Loucy (cell line): ENCODE data around the gene SMG6.
A peak's percentile ranks its signal among the peaks of the same experiment; 100 is the strongest.

ENCODE experiments used
- H2AFZ ChIP-seq: fragments of 200-600 bp; sonication (generic); 2 replicates; pipeline ENCODE4 v1.6.0; 2016; ENCODE audit warnings: antibody characterized with exemption, mild to moderate bottlenecking, low read length, moderate library complexity
- H3F3A ChIP-seq: fragments of 200-600 bp; 2 replicates; pipeline ENCODE4 v1.6.0; 2016; ENCODE audit warnings: antibody characterized with exemption, low read depth, mild to moderate bottlenecking
- H3K27me3 ChIP-seq: fragments of 200-600 bp; sonication (generic); 2 replicates; pipeline ENCODE4 v1.6.1; 2014; ENCODE audit warnings: low read length, mild to moderate bottlenecking; ENCODE audit not compliant: insufficient read depth, poor library complexity, severe bottlenecking
- H3K36me3 ChIP-seq: fragments of 200-600 bp; sonication (generic); 2 replicates; pipeline ENCODE4 v1.6.1; 2016; ENCODE audit warnings: low read length; ENCODE audit not compliant: insufficient read depth
- H3K4me1 ChIP-seq: fragments of 200-600 bp; sonication (generic); 2 replicates; pipeline ENCODE4 v1.5.1; 2014; ENCODE audit warnings: low read length, mild to moderate bottlenecking; ENCODE audit not compliant: insufficient read depth, poor library complexity, severe bottlenecking
- H3K4me2 ChIP-seq: fragments of 200-600 bp; sonication (generic); 2 replicates; pipeline ENCODE4 v1.6.0; 2014; ENCODE audit warnings: antibody characterized with exemption, low read length, low read depth, mild to moderate bottlenecking; ENCODE audit not compliant: poor library complexity, severe bottlenecking
- H3K4me3 ChIP-seq: fragments of 200-600 bp; sonication (generic); 2 replicates; pipeline ENCODE4 v1.5.1; 2014; ENCODE audit warnings: low read length, mild to moderate bottlenecking, mixed read lengths; ENCODE audit not compliant: poor library complexity, severe bottlenecking
- H3K79me2 ChIP-seq: fragments of 200-600 bp; sonication (generic); 2 replicates; pipeline ENCODE4 v1.6.1; 2014; ENCODE audit warnings: low read length; ENCODE audit not compliant: insufficient read depth
- H3K9ac ChIP-seq: fragments of 200-600 bp; sonication (generic); 2 replicates; pipeline ENCODE4 v1.6.0; 2014; ENCODE audit warnings: mild to moderate bottlenecking, low read depth, low read length, moderate library complexity; ENCODE audit not compliant: poor library complexity, severe bottlenecking
- H3K9me2 ChIP-seq: fragments of 200-600 bp; sonication (generic); replicated peaks from 2 replicates; pipeline ENCODE4 v1.6.1; 2016; ENCODE audit warnings: low read depth, low read length, mixed read lengths
- H3K9me3 ChIP-seq: fragments of 200-600 bp; sonication (generic); 2 replicates; pipeline ENCODE4 v1.6.1; 2014; ENCODE audit warnings: mild to moderate bottlenecking, antibody characterized with exemption, low read length, low read depth; ENCODE audit not compliant: insufficient read depth
- H4K20me1 ChIP-seq: fragments of 200-600 bp; sonication (generic); 2 replicates; pipeline ENCODE4 v1.6.0; 2014; ENCODE audit warnings: antibody characterized with exemption, low read length, mild to moderate bottlenecking; ENCODE audit not compliant: insufficient read depth, poor library complexity, severe bottlenecking
- EZH2phosphoT487 ChIP-seq: fragments of 200-600 bp; IDR thresholded peaks from 2 replicates; pipeline ENCODE4 v1.6.1; 2018; ENCODE audit warnings: antibody characterized with exemption, mild to moderate bottlenecking, moderate library complexity, borderline replicate concordance
- TF ChIP-seq, protein P1 (sequence below): fragments of 200-600 bp; sonication (generic); conservative IDR thresholded peaks from 2 replicates; pipeline ENCODE4 v1.5.1; 2014; ENCODE audit warnings: mild to moderate bottlenecking, antibody characterized with exemption, low read length

The SMG6 gene

DNA sequence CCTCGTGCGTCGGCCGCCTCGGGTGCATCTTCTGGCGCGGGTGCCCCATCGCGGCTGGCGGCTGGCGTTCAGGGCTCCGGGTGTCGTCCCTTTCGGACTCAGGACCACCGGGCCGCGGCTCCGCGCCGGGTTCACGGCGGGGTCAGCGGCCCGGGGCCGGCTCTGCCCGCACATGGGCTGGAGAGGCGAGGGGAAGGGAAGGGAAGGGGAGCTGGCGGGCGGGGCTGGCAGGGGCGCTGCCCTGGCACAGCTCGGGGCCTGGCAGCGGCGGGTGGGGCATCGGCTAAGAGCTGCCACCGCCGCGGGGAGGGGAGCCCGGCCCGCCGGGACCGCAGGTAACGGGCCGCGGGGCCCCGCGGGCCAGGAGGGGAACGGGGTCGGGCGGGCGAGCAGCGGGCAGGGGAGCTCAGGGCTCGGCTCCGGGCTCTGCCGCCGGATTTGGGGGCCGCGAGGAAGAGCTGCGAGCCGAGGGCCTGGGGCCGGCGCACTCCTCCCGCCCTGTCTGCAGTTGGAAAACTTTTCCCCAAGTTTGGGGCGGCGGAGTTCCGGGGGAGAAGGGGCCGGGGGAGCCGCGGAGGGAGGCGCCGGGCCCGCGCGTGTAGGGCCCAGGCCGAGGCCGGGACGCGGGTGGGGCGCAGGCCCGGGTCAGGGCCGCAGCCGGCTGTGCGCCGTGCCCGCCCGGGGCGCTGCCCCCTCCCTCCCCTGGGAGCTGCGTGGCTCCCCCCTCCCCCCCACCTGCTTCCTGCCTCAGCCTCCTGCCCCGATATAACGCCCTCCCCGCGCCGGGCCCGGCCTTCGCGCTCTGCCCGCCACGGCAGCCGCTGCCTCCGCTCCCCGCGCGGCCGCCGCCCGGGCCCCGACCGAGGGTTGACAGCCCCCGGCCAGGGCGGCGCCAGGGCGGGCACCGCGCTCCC is 248.0 kb downstream of the SMG6 start:
- Histone ChIP-seq H3K4me3 (peak overlapping the region; percentile 79), H3K9me3 (no peaks in the 10 kb centered on the region), H2AFZ (no peak overlapping the region), H3K4me2 (peak overlapping the region; percentile 87), H4K20me1 (peaks cover 6% of the 10 kb centered on the region), H3K79me2 (no peaks in the 10 kb centered on the region), H3K9me2 (no peaks in the 10 kb centered on the region), H3K4me1 (peaks cover 15% of the 10 kb centered on the region), H3K36me3 (peaks cover 6% of the 10 kb centered on the region; the same call in 1 of the 2 replicates), H3K27me3 (no peaks in the 10 kb centered on the region), H3F3A (no peaks in the 10 kb centered on the region), H3K9ac (no peak overlapping the region)
- TF ChIP-seq EZH2phosphoT487 = no peak
- TF ChIP-seq, protein P1, sequence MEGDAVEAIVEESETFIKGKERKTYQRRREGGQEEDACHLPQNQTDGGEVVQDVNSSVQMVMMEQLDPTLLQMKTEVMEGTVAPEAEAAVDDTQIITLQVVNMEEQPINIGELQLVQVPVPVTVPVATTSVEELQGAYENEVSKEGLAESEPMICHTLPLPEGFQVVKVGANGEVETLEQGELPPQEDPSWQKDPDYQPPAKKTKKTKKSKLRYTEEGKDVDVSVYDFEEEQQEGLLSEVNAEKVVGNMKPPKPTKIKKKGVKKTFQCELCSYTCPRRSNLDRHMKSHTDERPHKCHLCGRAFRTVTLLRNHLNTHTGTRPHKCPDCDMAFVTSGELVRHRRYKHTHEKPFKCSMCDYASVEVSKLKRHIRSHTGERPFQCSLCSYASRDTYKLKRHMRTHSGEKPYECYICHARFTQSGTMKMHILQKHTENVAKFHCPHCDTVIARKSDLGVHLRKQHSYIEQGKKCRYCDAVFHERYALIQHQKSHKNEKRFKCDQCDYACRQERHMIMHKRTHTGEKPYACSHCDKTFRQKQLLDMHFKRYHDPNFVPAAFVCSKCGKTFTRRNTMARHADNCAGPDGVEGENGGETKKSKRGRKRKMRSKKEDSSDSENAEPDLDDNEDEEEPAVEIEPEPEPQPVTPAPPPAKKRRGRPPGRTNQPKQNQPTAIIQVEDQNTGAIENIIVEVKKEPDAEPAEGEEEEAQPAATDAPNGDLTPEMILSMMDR = no peak

DNA sequence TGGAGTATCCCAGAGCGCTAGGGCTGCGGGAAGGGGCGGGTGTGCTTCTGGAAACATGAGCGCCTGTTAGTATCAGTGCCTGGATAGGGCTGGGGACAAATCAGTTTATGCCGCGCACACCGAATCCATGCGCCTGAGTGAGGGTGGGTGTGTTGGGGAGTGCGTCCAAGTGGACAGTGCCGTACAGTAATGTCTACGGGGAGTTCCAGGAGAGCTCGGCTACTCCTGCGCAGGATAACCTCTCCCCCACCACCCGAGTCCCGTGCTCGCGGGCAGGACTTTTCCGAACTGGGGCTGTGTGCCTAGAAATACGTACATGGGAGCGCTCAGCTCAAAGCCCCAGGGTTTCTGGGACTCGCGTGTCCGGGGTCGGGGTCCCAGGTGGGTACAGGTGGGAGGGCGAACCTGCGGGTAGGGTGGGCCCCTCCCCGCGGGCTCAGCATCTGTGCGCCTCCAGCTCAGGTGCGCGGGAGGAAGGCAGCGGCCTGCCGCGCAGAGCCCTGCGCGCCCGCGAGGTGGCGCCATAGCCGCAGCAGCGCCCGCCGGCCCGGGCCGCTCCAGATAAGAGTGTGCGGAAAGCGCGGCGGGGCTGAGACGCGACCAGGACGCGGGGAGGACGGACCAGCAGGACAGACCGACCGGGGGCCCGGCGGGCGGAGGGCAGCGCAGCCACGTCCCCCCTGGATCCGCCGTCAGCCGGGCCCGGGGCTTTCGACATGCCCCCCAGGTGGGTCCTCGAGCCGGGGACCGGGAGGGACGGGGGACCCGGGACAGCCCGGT is 248.9 kb downstream of the SMG6 start, which contains the start of gene HIC1:
Gene HIC1, plus strand, starts transcription at position 592 of the 780 bp plus-strand sequence. CDS start 1,588 bp downstream, outside the sequence.
- no peak within 1 kb of the TSS for H3K9ac ChIP-seq
- H3K4me2 ChIP-seq = peak within 1 kb of the TSS; percentile 87
- no peaks in the 10 kb centered on the region for H3K79me2 ChIP-seq
- H2AFZ ChIP-seq = no peak within 1 kb of the TSS; the same call in 1 of the 2 replicates
- no peaks in the 10 kb centered on the region for H3K36me3 ChIP-seq
- H3K4me1 ChIP-seq = peaks cover 15% of the 10 kb centered on the region
- H4K20me1 ChIP-seq = peaks cover 6% of the 10 kb centered on the region
- H3F3A ChIP-seq = no peaks in the 10 kb centered on the region
- no peaks in the 10 kb centered on the region for H3K9me2 ChIP-seq
- TF ChIP-seq, protein P1 = peak; percentile 77
- no peak for TF ChIP-seq EZH2phosphoT487
- H3K27me3 ChIP-seq = no peaks in the 10 kb centered on the region
- no peaks in the 10 kb centered on the region for H3K9me3 ChIP-seq
- H3K4me3 ChIP-seq = peak within 1 kb of the TSS; percentile 79

GRCh38 chr17:2054262-2054511 is 249.4 kb downstream of the SMG6 start:
- no peaks in the 10 kb centered on the region for H3K9me2 ChIP-seq
- peak overlapping the region; percentile 79 for H3K4me3 ChIP-seq
- H3K4me2 ChIP-seq = peak overlapping the region; percentile 87
- peaks cover 6% of the 10 kb centered on the region for H4K20me1 ChIP-seq
- no peak overlapping the region; the same call in 1 of the 2 replicates for H2AFZ ChIP-seq
- H3K9ac ChIP-seq = no peak overlapping the region
- TF ChIP-seq, protein P1 = no peak
- TF ChIP-seq EZH2phosphoT487 = no peak
- no peaks in the 10 kb centered on the region for H3K27me3 ChIP-seq
- H3K9me3 ChIP-seq = no peaks in the 10 kb centered on the region
- H3K36me3 ChIP-seq = no peaks in the 10 kb centered on the region
- H3F3A ChIP-seq = no peaks in the 10 kb centered on the region
- H3K4me1 ChIP-seq = peaks cover 20% of the 10 kb centered on the region
- H3K79me2 ChIP-seq = no peaks in the 10 kb centered on the region
